ENCODE measurements around the gene ADGRA1.

Gene ADGRA1

GRCh38 chr10:133056001-133056400, 31.7 kb upstream of the ADGRA1 start:
- DNase-seq (ENCODE audit: low read depth): no peak

GRCh38 chr10:133056651-133057178, 31.0 kb upstream of the ADGRA1 start:
- no peak for DNase-seq (ENCODE audit: low read depth)

GRCh38 chr10:133058331-133059092, 29.2 kb upstream of the ADGRA1 start:
- no peak for DNase-seq (ENCODE audit: low read depth)

- DNase-seq (ENCODE audit: low read depth): no peak
These were observed 28.6 kb upstream of the ADGRA1 start for GRCh38 chr10:133059093-133059470.

GRCh38 chr10:133059571-133059970, 28.2 kb upstream of the ADGRA1 start:
- no peak for DNase-seq (ENCODE audit: low read depth)

GRCh38 chr10:133060022-133060421, 27.7 kb upstream of the ADGRA1 start:
- no peak for DNase-seq (ENCODE audit: low read depth)

GRCh38 chr10:133060466-133060865, 27.3 kb upstream of the ADGRA1 start:
- DNase-seq (ENCODE audit: low read depth): no peak

- no peak for DNase-seq (ENCODE audit: low read depth)
These were observed 26.8 kb upstream of the ADGRA1 start for GRCh38 chr10:133060881-133061280.

GRCh38 chr10:133061296-133062038, 26.3 kb upstream of the ADGRA1 start:
- DNase-seq (ENCODE audit: low read depth): no peak

- no peak for DNase-seq (ENCODE audit: low read depth)
These were observed 25.6 kb upstream of the ADGRA1 start for GRCh38 chr10:133062085-133062484.

- DNase-seq (ENCODE audit: low read depth): no peak
These were observed 25.1 kb upstream of the ADGRA1 start for GRCh38 chr10:133062635-133063034.

- no peak for DNase-seq (ENCODE audit: low read depth)
These were observed 20.3 kb upstream of the ADGRA1 start for GRCh38 chr10:133067149-133068105.

- DNase-seq (ENCODE audit: low read depth): no peak
These were observed 19.4 kb upstream of the ADGRA1 start for GRCh38 chr10:133068111-133069032.

GRCh38 chr10:133069033-133069525, 18.6 kb upstream of the ADGRA1 start:
- DNase-seq (ENCODE audit: low read depth): no peak

- no peak for DNase-seq (ENCODE audit: low read depth)
These were observed 17.3 kb upstream of the ADGRA1 start for GRCh38 chr10:133070405-133070804.

- no peak for DNase-seq (ENCODE audit: low read depth)
These were observed 16.9 kb upstream of the ADGRA1 start for GRCh38 chr10:133070810-133071209.

GRCh38 chr10:133071733-133072132, 16.0 kb upstream of the ADGRA1 start:
- no peak for DNase-seq (ENCODE audit: low read depth)

- no peak for DNase-seq (ENCODE audit: low read depth)
These were observed 15.5 kb upstream of the ADGRA1 start for GRCh38 chr10:133072196-133072595.

- DNase-seq (ENCODE audit: low read depth): no peak
These were observed 14.9 kb upstream of the ADGRA1 start for GRCh38 chr10:133072720-133073390.
